Ectodermal cell (in vitro differentiated cells): Measurements from ENCODE around the gene TMEM239.
"Not testable (repeated sequence)": the region's sequence is repeated elsewhere in the genome, so short reads cannot be mapped to it uniquely, and the experiment has no call there.

Experiments
- H3K27ac ChIP-seq: 2 replicates; pipeline ENCODE4 v1.7.0; 2013; ENCODE audit warnings: mild to moderate bottlenecking, low read depth, low read length; ENCODE audit not compliant: insufficient read depth, poor library complexity, severe bottlenecking
- H3K27me3 ChIP-seq: 2 replicates; pipeline ENCODE4 v1.7.0; 2013; ENCODE audit warnings: mild to moderate bottlenecking, low read length; ENCODE audit not compliant: insufficient read depth, control insufficient read depth, poor library complexity, severe bottlenecking
- H3K36me3 ChIP-seq: one replicate; pipeline ENCODE4 v1.7.0; 2013; ENCODE audit warnings: low read length; ENCODE audit not compliant: control insufficient read depth, insufficient read depth
- H3K4me1 ChIP-seq: one replicate; pipeline ENCODE4 v1.7.0; 2013; ENCODE audit warnings: low read length; ENCODE audit not compliant: control insufficient read depth, insufficient read depth
- H3K4me3 ChIP-seq: 2 replicates; pipeline ENCODE4 v1.7.0; 2013; ENCODE audit warnings: low read depth, low read length, control low read depth; ENCODE audit not compliant: insufficient read depth
- H3K9me3 ChIP-seq: 2 replicates; pipeline ENCODE4 v1.7.0; 2013; ENCODE audit warnings: mild to moderate bottlenecking, low read length, moderate library complexity; ENCODE audit not compliant: control insufficient read depth
- WGBS, 2 experiments: methylation state at CpG; one replicate each; pipeline ENCODE4 v1.1.7; 2013; ENCODE audit warnings: missing lambda C conversion rate in 2 of 2; 5-methylcytosine and 5-hydroxymethylcytosine counted together

The TMEM239 gene

DNA sequence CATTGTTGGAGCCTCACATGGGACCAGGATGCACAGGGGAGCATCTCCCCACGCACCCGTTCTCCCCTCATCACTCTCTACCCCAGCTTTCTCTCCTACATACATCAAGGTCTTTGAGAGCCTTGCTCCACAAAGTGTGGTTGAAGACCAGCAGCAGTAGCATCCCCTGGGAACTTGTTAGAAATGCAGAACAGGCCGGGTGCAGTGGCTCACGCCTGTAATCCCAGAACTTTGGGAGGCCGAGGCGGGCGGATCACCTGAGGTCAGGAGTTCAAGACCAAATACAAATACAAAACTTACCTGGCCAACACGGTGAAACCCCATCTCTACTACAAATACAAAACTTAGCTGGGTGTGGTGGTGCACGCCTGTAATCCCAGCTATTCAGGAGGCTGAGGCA is 8.2 kb upstream of the TMEM239 start:
- not testable (repeated sequence) for H3K27ac ChIP-seq, H3K36me3 ChIP-seq, H3K9me3 ChIP-seq, H3K4me1 ChIP-seq, H3K4me3 ChIP-seq
- H3K27me3 ChIP-seq: peaks cover 45% of the 10 kb centered on the region
- 88 to 92% methylated on average over 7 of the region's 9 CpGs for WGBS, 2 experiments

- no peaks in the 10 kb centered on the region for H3K36me3 ChIP-seq
- H3K9me3 ChIP-seq: no peaks in the 10 kb centered on the region
- peaks cover 28% of the 10 kb centered on the region for H3K27me3 ChIP-seq
- no peak overlapping the region for H3K4me3 ChIP-seq
- no peaks in the 10 kb centered on the region for H3K4me1 ChIP-seq
- WGBS, 2 experiments: 87% methylated on average over 10 of the region's 10 CpGs
- no peak overlapping the region for H3K27ac ChIP-seq
These were observed 6.5 kb upstream of the TMEM239 start for GRCh38 chr20:2809690-2810089.

DNA sequence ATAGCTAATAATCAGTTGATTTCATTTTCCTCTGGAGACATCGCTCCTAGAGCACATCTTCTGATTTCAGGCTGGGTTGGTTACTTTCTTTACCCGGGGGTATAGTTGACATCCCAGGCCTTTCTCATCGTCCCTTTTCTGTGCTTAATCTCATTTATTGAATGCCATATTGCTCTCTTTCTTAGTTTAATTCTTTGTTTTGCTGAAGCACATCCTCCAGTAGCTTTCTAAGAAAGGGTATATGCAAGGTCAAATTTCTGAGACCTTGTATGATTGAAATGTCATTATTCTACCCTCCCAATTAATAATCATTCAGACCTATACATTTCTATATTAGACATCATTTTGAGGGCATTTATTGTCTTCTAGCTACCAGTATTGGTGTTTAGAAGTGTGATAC is 4.0 kb upstream of the TMEM239 start:
- Histone ChIP-seq H3K9me3 (no peaks in the 10 kb centered on the region), H3K36me3 (no peaks in the 10 kb centered on the region), H3K27ac (no peak overlapping the region), H3K4me1 (no peaks in the 10 kb centered on the region), H3K4me3 (no peak overlapping the region), H3K27me3 (peaks cover 3% of the 10 kb centered on the region)
- 75 to 79% methylated on average over 3 of the region's 3 CpGs for WGBS, 2 experiments

DNA sequence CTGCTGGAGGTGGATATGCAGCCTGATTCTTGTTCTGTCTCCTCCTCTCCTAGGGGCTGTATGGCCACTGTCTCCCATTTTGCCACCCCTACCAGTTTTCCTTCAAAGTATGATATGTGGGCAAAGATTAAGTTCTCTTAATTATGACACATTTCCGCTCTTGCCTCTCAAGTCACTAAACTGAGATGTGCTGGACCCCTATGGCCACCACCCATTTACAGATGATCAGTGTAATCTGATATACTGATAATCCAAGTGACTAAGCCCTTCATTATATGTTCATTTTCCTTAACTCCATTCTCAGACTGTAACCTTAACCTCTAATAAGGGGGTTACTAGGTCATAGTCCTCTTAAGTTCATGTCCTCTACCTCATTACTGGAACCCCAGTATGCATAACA is 2.1 kb upstream of the TMEM239 start:
- Histone ChIP-seq H3K27me3 (no peaks in the 10 kb centered on the region), H3K36me3 (no peaks in the 10 kb centered on the region), H3K4me1 (no peaks in the 10 kb centered on the region), H3K27ac (no peak overlapping the region), H3K9me3 (no peaks in the 10 kb centered on the region), H3K4me3 (no peak overlapping the region)
- 100% methylated on average over 1 of the region's 1 CpG for WGBS, 2 experiments

GRCh38 chr20:2814587-2815051 is 1.5 kb upstream of the TMEM239 start, which contains the start of gene C20orf141:
Gene C20orf141, plus strand, starts transcription at chr20:2814987. Its CDS starts 198 bp downstream, at chr20:2815185.
- no peaks in the 10 kb centered on the region for H3K4me1 ChIP-seq
- no peaks in the 10 kb centered on the region for H3K27me3 ChIP-seq
- WGBS, 2 experiments: 59 to 61% methylated on average over 5 of the region's 5 CpGs
- H3K4me3 ChIP-seq: no peak within 1 kb of the TSS
- no peak within 1 kb of the TSS for H3K27ac ChIP-seq
- H3K9me3 ChIP-seq: no peaks in the 10 kb centered on the region
- no peaks in the 10 kb centered on the region for H3K36me3 ChIP-seq

- WGBS, 2 experiments: 86 to 89% methylated on average over 8 of the region's 8 CpGs
- H3K4me1 ChIP-seq: no peaks in the 10 kb centered on the region
These were observed 793 bp upstream of the TMEM239 start for GRCh38 chr20:2815242-2815900.

GRCh38 chr20:2816583-2817340 is 598 bp downstream of the TMEM239 start:
- Histone ChIP-seq H3K36me3 (no peaks in the 10 kb centered on the region), H3K9me3 (no peaks in the 10 kb centered on the region), H3K27me3 (peaks cover 21% of the 10 kb centered on the region), H3K27ac (no peak overlapping the region), H3K4me1 (no peaks in the 10 kb centered on the region), H3K4me3 (no peak overlapping the region)
- WGBS, 2 experiments: 83 to 84% methylated on average over 20 of the region's 20 CpGs

More at GRCh38 chr20:2815242-2815900, 793 bp upstream of the TMEM239 start:
- Histone ChIP-seq H3K27ac (no peak overlapping the region), H3K9me3 (no peaks in the 10 kb centered on the region), H3K36me3 (no peaks in the 10 kb centered on the region), H3K27me3 (peaks cover 7% of the 10 kb centered on the region), H3K4me3 (no peak overlapping the region)

GRCh38 chr20:2817341-2817726 is 1.2 kb downstream of the TMEM239 start:
- Histone ChIP-seq H3K4me1 (no peaks in the 10 kb centered on the region), H3K27me3 (peaks cover 27% of the 10 kb centered on the region), H3K27ac (no peak overlapping the region), H3K36me3 (no peaks in the 10 kb centered on the region), H3K4me3 (no peak overlapping the region), H3K9me3 (no peaks in the 10 kb centered on the region)
- 83 to 97% methylated on average over 2 of the region's 2 CpGs for WGBS, 2 experiments

- WGBS, 2 experiments: 92 to 96% methylated on average over 7 of the region's 7 CpGs
- H3K9me3 ChIP-seq: no peaks in the 10 kb centered on the region
- H3K4me3 ChIP-seq: no peak overlapping the region
- H3K36me3 ChIP-seq: no peaks in the 10 kb centered on the region
- H3K27ac ChIP-seq: no peak overlapping the region
- no peaks in the 10 kb centered on the region for H3K4me1 ChIP-seq
- H3K27me3 ChIP-seq: peaks cover 28% of the 10 kb centered on the region
These were observed 1.9 kb downstream of the TMEM239 start for GRCh38 chr20:2817891-2818595.
